Skeletal muscle satellite cell (primary cell): ENCODE measurements around the gene CARTPT.

Experiments
- H3K27me3 ChIP-seq: 2 replicates; pipeline ENCODE4 v1.7.0; 2013; ENCODE audit warnings: low read length; ENCODE audit not compliant: control insufficient read depth, insufficient read depth
- H3K36me3 ChIP-seq: 2 replicates; pipeline ENCODE4 v1.7.0; 2013; ENCODE audit warnings: mild to moderate bottlenecking, control low read depth, low read length; ENCODE audit not compliant: insufficient read depth
- H3K4me1 ChIP-seq: 2 replicates; pipeline ENCODE4 v1.7.0; 2013; ENCODE audit warnings: low read length; ENCODE audit not compliant: control insufficient read depth, insufficient read depth
- H3K4me2 ChIP-seq: 2 replicates; pipeline ENCODE4 v1.7.0; 2013; ENCODE audit warnings: mild to moderate bottlenecking, low read length
- H3K4me3 ChIP-seq: 2 replicates; pipeline ENCODE4 v1.7.0; 2013; ENCODE audit warnings: low read length
- H3K9ac ChIP-seq: 2 replicates; pipeline ENCODE4 v1.7.0; 2013; ENCODE audit warnings: mild to moderate bottlenecking, low read depth, low read length, moderate library complexity
- H3K9me3 ChIP-seq: replicated peaks from 2 replicates; pipeline ENCODE4 v1.7.0; 2013; ENCODE audit warnings: mild to moderate bottlenecking, control low read depth, low read length

CARTPT gene

DNA sequence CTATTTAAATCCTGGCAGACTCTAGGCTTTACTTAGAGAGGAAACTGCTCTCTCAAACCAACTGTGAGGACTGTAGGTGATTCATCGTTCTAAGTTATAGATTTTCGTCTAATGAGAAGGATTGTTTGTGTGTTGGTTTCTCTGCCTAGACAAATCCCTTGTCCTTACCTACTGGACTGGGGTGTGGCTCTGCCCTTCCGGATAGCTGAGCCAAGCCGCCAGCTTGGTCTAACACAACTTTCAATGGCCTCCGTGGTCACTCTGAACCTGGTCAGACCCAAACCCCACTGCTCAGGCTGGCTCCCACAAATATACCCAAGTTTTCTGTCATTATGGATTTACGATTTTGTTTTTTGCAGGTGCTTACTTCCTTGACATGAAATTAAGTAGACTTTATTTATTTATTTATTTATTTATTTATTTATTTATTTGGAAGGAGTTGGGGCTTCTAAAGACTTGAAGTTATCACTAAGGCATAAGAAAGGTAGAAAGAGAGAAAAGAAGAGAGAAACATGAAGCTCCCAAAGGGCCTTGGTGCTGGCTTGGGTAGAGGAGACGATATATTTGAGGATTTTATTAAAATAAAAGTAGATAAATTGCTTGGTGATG lies 19.0 kb downstream of the CARTPT start:
- no peaks in the 10 kb centered on the region for H3K4me1 ChIP-seq
- peaks cover 30% of the 10 kb centered on the region for H3K27me3 ChIP-seq
- no peak overlapping the region for H3K9ac ChIP-seq
- H3K36me3 ChIP-seq = no peaks in the 10 kb centered on the region
- no peaks in the 10 kb centered on the region for H3K9me3 ChIP-seq
- H3K4me2 ChIP-seq = no peak overlapping the region
- H3K4me3 ChIP-seq = no peak overlapping the region

DNA sequence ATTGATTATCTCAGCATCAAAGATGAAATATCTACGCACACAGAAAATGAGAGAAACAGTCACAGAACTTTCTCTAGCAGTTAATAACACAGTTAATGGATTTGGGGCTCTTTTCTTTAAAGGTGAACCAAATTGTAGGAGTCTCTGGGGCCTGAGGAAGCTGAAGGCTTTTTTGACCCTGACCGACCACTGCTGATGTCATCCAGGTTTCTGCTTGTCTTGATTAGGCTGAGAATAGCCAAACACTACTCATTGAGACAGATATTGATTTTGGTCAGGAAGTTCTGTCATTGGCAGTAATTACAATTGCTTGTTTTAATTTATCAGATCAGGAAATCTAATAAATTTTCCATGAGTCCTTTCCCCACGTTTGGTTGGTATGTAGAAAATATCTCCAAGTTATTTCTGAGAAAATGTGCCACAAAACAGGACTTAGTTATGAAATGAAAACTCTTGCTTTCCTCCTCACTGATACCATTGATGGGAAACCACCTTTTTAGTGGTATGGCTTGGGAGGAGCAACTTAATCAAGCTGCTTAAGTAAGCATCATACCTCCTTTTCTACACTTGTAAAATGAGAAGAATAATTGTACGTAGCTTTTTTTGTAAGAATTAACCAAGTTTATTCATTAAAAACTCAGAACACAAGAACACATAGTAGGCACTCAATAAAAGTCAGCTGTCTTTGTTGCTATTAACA lies 19.7 kb downstream of the CARTPT start:
- H3K9ac ChIP-seq = no peak overlapping the region
- H3K9me3 ChIP-seq = no peaks in the 10 kb centered on the region
- H3K4me1 ChIP-seq = no peaks in the 10 kb centered on the region
- H3K27me3 ChIP-seq = peaks cover 22% of the 10 kb centered on the region
- no peak overlapping the region for H3K4me3 ChIP-seq
- no peaks in the 10 kb centered on the region for H3K36me3 ChIP-seq
- no peak overlapping the region for H3K4me2 ChIP-seq

DNA sequence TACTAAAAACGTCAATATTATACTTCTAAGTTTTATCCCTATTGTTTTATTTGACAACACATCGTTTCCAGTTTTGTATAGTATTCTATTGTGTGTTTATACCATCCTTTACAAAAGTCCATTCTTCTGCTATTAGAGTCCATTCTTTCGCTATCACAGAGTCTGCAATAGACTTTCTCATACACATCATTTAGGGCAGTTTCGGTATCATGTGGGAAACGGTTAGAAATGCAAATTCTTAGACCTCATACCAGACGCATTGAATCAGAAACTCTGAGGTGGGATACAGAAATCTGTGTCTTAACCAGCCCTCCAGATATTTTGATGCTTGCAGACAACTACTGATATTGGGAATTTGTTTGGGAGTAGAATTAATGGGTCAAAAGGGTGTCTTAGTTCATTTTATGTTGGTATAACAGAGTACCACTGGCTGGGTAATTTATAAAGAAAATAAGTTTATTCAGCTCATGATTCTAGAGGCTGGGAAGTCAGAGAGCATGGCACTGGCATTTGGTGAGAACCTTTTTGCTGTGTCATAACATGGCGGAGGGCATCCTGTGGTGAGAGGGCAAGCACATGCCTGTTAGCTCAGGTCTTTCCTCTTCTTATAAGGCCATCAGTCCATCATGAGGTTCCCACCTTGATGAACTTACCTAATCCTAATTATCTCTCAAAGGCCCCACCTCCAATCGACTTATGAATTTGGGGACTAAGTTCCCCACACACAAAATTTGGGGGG lies 21.1 kb downstream of the CARTPT start:
- Histone ChIP-seq H3K9me3 (no peaks in the 10 kb centered on the region), H3K36me3 (no peaks in the 10 kb centered on the region), H3K27me3 (peaks cover 14% of the 10 kb centered on the region), H3K4me1 (no peaks in the 10 kb centered on the region), H3K9ac (no peak overlapping the region), H3K4me3 (no peak overlapping the region), H3K4me2 (no peak overlapping the region)

DNA sequence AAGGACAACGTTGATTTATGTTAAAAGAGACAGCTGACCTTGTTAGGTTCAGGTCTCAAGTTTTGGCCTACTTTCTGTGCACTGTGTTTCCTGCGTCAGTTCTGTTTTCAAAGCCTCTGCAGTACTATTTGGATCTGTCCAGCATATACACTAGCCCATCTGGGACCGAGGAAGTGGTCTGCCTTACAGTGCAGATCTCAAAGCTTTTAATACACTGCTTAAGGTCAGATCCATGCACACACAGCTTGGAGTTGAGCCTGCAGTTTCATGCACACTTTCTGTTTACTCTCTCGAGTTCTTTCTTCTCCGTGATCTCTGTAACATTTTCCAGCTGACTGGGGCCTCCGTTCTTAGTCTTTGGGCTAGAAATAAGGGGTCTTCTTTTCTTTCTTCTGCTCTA lies 24.1 kb downstream of the CARTPT start:
- Histone ChIP-seq H3K4me3 (no peak overlapping the region), H3K27me3 (peaks cover 11% of the 10 kb centered on the region), H3K36me3 (no peaks in the 10 kb centered on the region), H3K9me3 (no peaks in the 10 kb centered on the region), H3K4me2 (no peak overlapping the region), H3K4me1 (no peaks in the 10 kb centered on the region), H3K9ac (no peak overlapping the region)

DNA sequence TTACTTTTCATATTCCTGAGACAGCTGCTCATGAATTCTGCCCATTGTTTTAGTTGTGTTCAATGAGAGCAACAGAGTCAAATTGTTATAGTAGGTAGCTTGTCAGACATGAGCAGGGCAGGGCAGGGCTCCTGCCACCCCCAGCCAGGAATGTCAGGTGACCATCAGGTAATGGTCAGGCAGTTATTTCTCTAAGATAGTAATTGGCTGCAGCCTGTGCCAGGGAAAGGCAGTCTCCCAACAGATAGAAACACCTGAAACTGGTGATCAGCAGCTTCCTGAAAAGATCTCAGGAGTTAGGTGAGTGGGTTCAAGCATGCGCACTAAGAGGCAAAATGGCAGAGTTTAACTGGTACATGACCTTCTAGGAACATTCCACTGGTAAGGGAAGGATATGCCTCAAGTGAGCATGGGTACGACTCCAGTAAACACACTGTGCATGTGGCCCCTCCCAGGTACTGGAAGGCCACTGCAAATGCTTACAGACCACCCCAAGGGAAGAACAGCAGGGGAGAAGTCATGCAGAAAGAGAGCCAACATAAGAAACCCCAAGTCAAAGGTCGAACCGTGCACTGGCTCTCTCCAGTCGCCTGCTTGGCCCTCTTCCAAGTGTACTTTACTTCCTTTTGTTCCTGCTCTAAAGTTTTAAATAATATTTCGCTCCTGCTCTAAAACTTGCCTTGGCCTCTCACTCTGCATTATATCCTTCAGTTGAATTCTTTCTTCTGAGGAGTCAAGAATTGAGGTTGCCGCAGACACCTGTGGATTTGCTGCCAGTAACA lies 25.1 kb downstream of the CARTPT start:
- Histone ChIP-seq H3K4me1 (no peaks in the 10 kb centered on the region), H3K36me3 (no peaks in the 10 kb centered on the region), H3K27me3 (peaks cover 8% of the 10 kb centered on the region), H3K9ac (no peak overlapping the region), H3K4me3 (no peak overlapping the region), H3K9me3 (no peaks in the 10 kb centered on the region), H3K4me2 (no peak overlapping the region)

DNA sequence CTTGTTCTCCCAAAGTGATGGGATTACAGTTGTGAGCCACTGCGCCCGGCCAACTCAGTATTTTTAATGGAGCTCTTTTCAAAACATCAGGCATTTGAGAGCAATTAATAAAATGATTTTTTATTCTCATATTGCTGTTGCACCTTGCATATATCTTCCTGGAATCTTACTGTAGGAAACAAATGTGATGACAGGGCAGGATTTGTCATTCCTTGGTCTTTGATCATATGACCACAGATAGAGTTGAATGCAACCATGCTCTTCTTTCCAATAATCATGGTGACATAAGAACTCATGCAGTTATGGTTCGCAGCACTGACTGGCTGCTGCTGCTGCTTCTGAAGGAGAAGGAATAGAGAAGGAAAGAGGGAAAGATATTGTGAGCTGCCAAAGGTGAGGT lies 28.1 kb downstream of the CARTPT start:
- no peak overlapping the region for H3K4me3 ChIP-seq
- H3K27me3 ChIP-seq = peaks cover 4% of the 10 kb centered on the region
- H3K4me2 ChIP-seq = no peak overlapping the region

DNA sequence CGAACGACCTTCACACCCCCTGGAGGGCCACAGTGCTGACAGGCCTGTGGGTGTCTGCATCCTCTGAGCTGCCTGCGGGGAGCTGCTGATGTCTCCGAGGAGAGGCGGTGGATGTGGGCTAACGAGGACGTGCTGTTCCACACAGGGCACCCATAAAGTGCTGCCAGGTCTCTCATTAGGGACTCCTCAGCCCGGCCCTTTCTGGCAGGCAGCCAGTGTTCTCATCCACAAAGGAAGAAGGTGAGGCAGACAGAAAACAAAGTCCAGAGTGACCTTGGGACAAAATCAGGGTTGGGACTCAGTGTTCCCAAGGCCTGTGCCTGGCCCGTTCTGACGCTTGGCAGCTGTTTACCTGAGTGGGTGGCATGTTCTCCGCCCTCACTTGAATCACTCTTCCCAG lies 29.3 kb downstream of the CARTPT start:
- Histone ChIP-seq H3K4me3 (no peak overlapping the region), H3K4me2 (no peak overlapping the region), H3K9ac (no peak overlapping the region), H3K4me1 (no peaks in the 10 kb centered on the region), H3K9me3 (no peaks in the 10 kb centered on the region), H3K27me3 (peaks cover 4% of the 10 kb centered on the region), H3K36me3 (no peaks in the 10 kb centered on the region)

More for the DNA sequence above, 28.1 kb downstream of the CARTPT start:
- no peaks in the 10 kb centered on the region for H3K4me1 ChIP-seq
- H3K9ac ChIP-seq = no peak overlapping the region
- H3K9me3 ChIP-seq = no peaks in the 10 kb centered on the region
- H3K36me3 ChIP-seq = no peaks in the 10 kb centered on the region

DNA sequence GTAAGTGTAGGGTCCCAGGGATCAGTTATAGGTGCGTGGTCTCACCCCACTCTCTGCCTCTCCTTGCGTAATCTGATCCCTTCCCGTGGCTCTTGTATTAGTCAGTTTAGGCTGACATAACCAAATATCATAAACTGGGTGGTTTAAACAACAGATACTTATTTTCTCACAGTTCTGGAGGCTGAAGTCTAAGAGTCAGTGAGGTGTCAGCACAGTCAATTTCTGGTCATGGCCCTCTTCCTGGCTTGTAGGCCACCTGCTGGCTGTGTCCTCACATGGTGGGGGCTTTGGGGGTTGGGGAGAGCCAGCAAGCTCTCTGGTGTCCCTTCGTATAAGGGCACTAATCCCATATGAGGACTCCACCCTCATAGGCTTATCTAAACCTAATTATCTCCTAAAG lies 32.3 kb downstream of the CARTPT start:
- no peak overlapping the region for H3K4me2 ChIP-seq
- no peaks in the 10 kb centered on the region for H3K4me1 ChIP-seq
- no peak overlapping the region for H3K9ac ChIP-seq
- H3K9me3 ChIP-seq = no peaks in the 10 kb centered on the region
- peaks cover 7% of the 10 kb centered on the region for H3K27me3 ChIP-seq
- H3K4me3 ChIP-seq = no peak overlapping the region
- no peaks in the 10 kb centered on the region for H3K36me3 ChIP-seq

DNA sequence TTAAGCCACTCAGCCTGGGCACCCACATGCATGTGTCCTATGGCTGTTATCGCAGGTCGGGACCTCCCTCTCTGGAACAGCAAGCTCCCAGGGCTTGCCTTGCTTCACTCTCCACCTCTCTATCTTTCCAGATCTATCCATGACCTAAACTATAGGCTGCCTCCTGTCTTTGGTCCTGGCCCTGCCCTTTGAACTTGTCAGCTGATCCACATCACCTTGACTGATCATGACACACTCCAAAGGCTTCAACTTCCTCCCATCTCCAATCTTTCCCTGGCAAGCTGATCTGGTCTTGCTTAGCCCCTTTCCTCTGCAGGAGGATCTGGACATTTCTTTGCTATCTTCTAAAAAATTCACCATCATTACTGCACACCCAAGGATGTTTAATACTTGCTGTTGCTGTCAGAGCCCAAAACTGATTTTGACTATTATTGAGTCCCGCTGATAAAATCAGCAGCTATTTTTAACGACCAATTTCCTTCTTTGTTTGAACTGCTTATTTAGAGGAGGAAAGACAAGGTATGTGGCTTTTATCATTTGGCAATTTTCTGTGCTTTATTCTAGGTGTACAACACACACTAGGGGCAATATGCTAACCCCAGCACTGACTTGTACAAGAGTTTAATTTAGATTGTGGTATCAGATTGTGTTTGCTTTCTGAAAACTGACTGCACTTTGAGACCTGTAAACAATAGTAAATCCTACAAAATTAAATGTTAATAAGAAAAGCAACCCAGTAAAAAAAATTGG lies 33.5 kb downstream of the CARTPT start:
- Histone ChIP-seq H3K27me3 (peaks cover 7% of the 10 kb centered on the region), H3K4me2 (no peak overlapping the region), H3K4me3 (no peak overlapping the region), H3K36me3 (no peaks in the 10 kb centered on the region), H3K9ac (no peak overlapping the region), H3K4me1 (no peaks in the 10 kb centered on the region), H3K9me3 (no peaks in the 10 kb centered on the region)

DNA sequence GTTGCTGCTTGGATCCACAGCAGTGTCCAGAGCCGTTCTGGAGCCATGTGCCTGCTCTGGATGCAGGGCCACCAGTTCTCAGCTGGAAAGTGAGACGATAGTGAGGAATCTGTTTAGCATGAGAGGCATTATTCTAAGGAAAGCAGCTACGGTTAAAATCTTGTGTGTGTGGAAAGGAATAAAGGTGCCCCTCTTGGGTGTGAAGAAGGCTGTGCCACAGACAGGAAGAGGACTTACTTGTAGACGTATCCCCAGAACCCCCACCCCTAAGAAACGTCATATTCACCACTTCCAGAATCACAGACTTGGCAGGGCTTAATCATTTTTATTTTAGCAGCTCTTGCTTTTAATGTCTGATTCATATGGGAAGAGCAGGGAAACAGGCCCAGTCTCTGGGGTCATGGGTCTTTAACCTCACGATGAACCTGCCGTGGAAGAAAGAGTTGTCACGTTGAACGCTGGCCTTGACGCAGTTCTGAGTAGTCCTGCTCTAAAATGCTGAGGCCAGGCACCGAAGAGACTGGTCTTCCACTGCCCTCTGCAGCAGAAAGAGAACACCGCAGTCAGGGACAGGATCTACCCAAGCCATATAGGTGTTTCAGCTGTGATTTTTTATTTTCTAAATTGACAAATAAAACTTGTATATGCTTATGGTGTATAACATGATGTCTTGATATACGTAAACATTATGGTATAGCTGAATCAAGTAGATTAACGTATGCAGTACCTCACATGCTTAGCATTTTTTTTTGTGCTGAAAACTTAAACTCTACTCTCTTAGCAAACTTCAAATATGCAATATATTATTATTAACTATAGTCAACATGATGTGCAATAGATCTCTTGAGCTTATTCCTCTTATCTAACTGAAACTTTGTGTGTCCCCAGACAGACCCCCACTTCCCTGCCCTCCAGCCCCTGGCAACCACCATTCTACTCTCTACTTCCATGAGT lies 38.8 kb downstream of the CARTPT start:
- no peaks in the 10 kb centered on the region for H3K9me3 ChIP-seq
- no peaks in the 10 kb centered on the region for H3K36me3 ChIP-seq
- peaks cover 11% of the 10 kb centered on the region for H3K27me3 ChIP-seq
- H3K9ac ChIP-seq = no peak overlapping the region
- H3K4me2 ChIP-seq = peak overlapping the region; percentile 68
- no peak overlapping the region for H3K4me3 ChIP-seq
- H3K4me1 ChIP-seq = no peaks in the 10 kb centered on the region
